Measurements from ENCODE around the gene PGAP2. TPM values are rescaled to one million over a fixed set of nuclear protein-coding genes. Genes with fewer than 3 reads are reported as not detected.

PGAP2 gene

DNA sequence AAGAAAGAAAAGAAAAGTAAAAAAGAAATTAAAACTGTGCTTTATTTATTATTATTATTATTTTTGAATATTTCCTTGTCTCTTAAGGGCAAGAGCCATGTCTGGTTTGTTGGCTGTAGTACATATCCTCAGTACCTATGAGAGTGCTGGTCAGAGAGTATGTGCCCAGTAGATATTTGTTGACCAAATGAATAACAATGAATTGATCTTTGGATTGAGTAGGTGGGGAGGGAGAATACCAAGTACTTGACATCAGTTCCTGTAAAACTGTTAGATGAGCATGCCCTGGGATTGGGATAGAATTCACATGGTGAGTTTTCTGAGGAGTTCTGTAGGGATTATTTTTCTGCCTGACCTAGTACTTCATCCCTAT lies 58.5 kb downstream of the PGAP2 start:
- no peak overlapping the region for H2AK5ac ChIP-seq (ENCODE audit: low read depth, low read length)
- no peak overlapping the region for H3K23ac ChIP-seq (ENCODE audit: low read depth, low read length, poor library complexity)
- H3K4ac ChIP-seq (ENCODE audit: low read length) = no peak overlapping the region
- no peaks in the 10 kb centered on the region for H3K9me3 ChIP-seq (replicated peaks in 1 of 2; ENCODE audit: control insufficient read depth in 2 of 2, insufficient read depth in 1 of 2, low read depth in 1 of 2, low read length in 2 of 2)
- no peak overlapping the region for H3K14ac ChIP-seq (ENCODE audit: low read length)
- H2BK120ac ChIP-seq (ENCODE audit: low read depth, low read length) = no peak overlapping the region
- H3K4me1 ChIP-seq (ENCODE audit: control insufficient read depth in 2 of 2, insufficient read depth in 1 of 2, low read depth in 1 of 2, low read length in 2 of 2) = peaks cover 4 to 11% of the 10 kb centered on the region in 2 donors
- H3K27ac ChIP-seq (replicated peaks; ENCODE audit: low read length) = no peak overlapping the region
- no peak overlapping the region for H3K4me2 ChIP-seq (ENCODE audit: insufficient read depth, low read length, poor library complexity, severe bottlenecking)
- no peaks in the 10 kb centered on the region for H3K27me3 ChIP-seq (ENCODE audit: control insufficient read depth in 3 of 3, insufficient read depth in 3 of 3, low read depth in 1 of 3, low read length in 3 of 3)
- H4K8ac ChIP-seq (ENCODE audit: low read depth, low read length) = no peak overlapping the region
- H3K4me3 ChIP-seq (ENCODE audit: low read length in 2 of 2) = no peak overlapping the region
- H2AFZ ChIP-seq (ENCODE audit: low read length) = no peak overlapping the region
- H3K9ac ChIP-seq (ENCODE audit: low read depth, low read length, poor library complexity) = no peak overlapping the region
- no peak overlapping the region for H4K91ac ChIP-seq (ENCODE audit: low read depth, low read length, poor library complexity)
- DNase-seq (ENCODE audit: low spot score) = no peak
- H3K18ac ChIP-seq (ENCODE audit: low read length) = no peak overlapping the region
- no peaks in the 10 kb centered on the region for H3K79me1 ChIP-seq (ENCODE audit: low read depth, low read length)
- H2BK15ac ChIP-seq (ENCODE audit: low read length) = no peak overlapping the region
- no peak overlapping the region for H2BK12ac ChIP-seq (ENCODE audit: low read length)
- H3K36me3 ChIP-seq (replicated peaks in 1 of 2; ENCODE audit: control insufficient read depth in 2 of 2, insufficient read depth in 2 of 2, low read length in 2 of 2) = no peaks in the 10 kb centered on the region
- no peak overlapping the region for H2BK5ac ChIP-seq (ENCODE audit: low read length)

DNA sequence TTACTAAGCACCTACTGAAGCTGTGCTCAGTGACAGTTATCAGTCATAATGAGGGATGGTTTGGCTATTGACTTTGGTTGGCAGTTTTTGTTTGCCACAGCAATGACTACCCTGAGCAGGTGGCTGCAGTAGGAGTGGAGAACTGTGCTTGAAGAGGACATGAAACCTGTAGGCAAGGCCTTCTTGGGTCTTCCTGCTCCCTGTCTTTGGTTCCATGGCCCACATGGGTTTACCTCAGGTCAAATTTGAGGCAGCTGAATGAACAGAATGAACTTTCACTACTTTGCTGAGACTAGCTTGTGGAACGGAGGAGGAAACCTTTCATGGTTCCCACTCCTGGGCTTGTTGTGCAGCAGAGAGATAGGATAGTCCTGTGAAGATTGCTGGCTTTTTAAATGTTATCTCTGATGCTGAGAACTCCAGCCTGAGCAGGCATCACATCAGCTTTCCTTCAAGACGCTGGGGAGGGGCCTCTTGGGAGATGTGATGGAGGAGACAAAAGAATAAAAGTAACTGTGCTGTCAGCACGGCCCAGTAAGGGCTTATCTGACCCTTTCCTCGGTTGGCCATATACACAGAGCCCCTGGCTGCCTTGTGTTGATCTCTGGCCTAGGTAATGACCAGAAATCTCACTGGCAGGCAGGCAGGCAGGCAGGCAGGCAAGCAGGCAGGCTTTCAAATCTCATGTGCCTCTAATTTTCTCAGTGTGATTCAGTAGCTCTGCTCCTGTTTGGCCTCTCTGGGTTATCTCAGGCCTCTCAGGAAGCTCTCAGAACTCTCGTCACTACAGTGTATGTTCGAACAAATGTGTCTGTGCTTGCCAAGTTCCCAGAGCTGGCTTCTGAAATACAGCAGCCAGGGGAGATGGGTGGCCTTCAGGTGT lies 59.1 kb downstream of the PGAP2 start:
- H3K14ac ChIP-seq (ENCODE audit: low read length) = no peak overlapping the region
- H3K27me3 ChIP-seq (ENCODE audit: control insufficient read depth in 3 of 3, insufficient read depth in 3 of 3, low read depth in 1 of 3, low read length in 3 of 3) = no peaks in the 10 kb centered on the region
- no peak overlapping the region for H2BK15ac ChIP-seq (ENCODE audit: low read length)
- no peak overlapping the region for H3K23ac ChIP-seq (ENCODE audit: low read depth, low read length, poor library complexity)
- no peak overlapping the region for H3K4me3 ChIP-seq (ENCODE audit: low read length in 2 of 2)
- no peak overlapping the region for H3K9ac ChIP-seq (ENCODE audit: low read depth, low read length, poor library complexity)
- H3K4ac ChIP-seq (ENCODE audit: low read length) = no peak overlapping the region
- peaks cover 4 to 11% of the 10 kb centered on the region in 2 donors for H3K4me1 ChIP-seq (ENCODE audit: control insufficient read depth in 2 of 2, insufficient read depth in 1 of 2, low read depth in 1 of 2, low read length in 2 of 2)
- H2AK5ac ChIP-seq (ENCODE audit: low read depth, low read length) = peak overlapping the region; percentile 63
- no peak overlapping the region for H4K91ac ChIP-seq (ENCODE audit: low read depth, low read length, poor library complexity)
- no peak overlapping the region for H3K18ac ChIP-seq (ENCODE audit: low read length)
- H4K8ac ChIP-seq (ENCODE audit: low read depth, low read length) = no peak overlapping the region
- no peak overlapping the region for H3K27ac ChIP-seq (replicated peaks; ENCODE audit: low read length)
- DNase-seq (ENCODE audit: low spot score) = no peak
- no peak overlapping the region for H2BK5ac ChIP-seq (ENCODE audit: low read length)
- no peak overlapping the region for H2BK120ac ChIP-seq (ENCODE audit: low read depth, low read length)
- no peaks in the 10 kb centered on the region for H3K79me1 ChIP-seq (ENCODE audit: low read depth, low read length)
- no peaks in the 10 kb centered on the region for H3K36me3 ChIP-seq (replicated peaks in 1 of 2; ENCODE audit: control insufficient read depth in 2 of 2, insufficient read depth in 2 of 2, low read length in 2 of 2)
- H3K4me2 ChIP-seq (ENCODE audit: insufficient read depth, low read length, poor library complexity, severe bottlenecking) = no peak overlapping the region
- H3K9me3 ChIP-seq (replicated peaks in 1 of 2; ENCODE audit: control insufficient read depth in 2 of 2, insufficient read depth in 1 of 2, low read depth in 1 of 2, low read length in 2 of 2) = no peaks in the 10 kb centered on the region
- no peak overlapping the region for H2AFZ ChIP-seq (ENCODE audit: low read length)
- WGBS, 2 donors (ENCODE audit: extremely low coverage in 2 of 2, insufficient read length in 2 of 2, insufficient replicate concordance in 1 of 2) = no CpG with 5 or more reads among the region's 6 CpGs
- H2BK12ac ChIP-seq (ENCODE audit: low read length) = no peak overlapping the region

DNA sequence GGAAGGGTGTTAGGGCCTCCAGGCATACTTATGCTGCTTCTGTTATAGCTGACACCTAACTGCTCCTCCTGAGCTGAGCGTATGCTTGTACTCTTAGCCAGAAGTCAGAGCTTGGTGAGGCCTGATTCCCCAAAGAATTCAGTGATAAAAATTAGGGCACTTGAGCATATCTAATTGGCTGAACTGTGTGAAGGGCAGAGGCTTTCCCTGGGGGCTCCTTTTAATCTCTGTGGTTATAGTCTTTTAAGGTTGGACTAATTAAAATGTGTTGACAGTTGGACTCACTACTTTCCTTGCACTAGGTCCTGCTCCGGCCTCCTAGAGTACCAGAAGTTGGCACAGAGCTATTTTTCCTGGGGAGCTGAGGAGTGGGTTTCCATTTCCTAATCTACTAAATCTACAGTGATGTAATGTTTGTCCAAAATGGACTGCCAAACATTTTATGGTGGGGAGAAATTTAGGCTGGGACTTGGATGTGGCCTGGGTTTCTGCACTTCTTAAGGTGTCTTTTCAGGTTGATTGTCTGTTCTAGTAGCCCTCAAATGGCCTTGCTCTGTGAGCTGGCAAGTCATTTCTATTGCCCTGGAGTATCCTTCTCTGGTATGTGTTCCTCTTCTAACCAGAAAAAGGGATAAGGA lies 65.5 kb downstream of the PGAP2 start:
- Histone ChIP-seq H3K27me3 (ENCODE audit: control insufficient read depth in 3 of 3, insufficient read depth in 3 of 3, low read depth in 1 of 3, low read length in 3 of 3) (no peaks in the 10 kb centered on the region), H4K91ac (ENCODE audit: low read depth, low read length, poor library complexity) (no peak overlapping the region), H3K14ac (ENCODE audit: low read length) (no peak overlapping the region), H2BK15ac (ENCODE audit: low read length) (no peak overlapping the region), H3K36me3 (replicated peaks in 1 of 2; ENCODE audit: control insufficient read depth in 2 of 2, insufficient read depth in 2 of 2, low read length in 2 of 2) (no peaks in the 10 kb centered on the region), H4K8ac (ENCODE audit: low read depth, low read length) (no peak overlapping the region), H2AFZ (ENCODE audit: low read length) (no peak overlapping the region), H3K23ac (ENCODE audit: low read depth, low read length, poor library complexity) (no peak overlapping the region), H2BK12ac (ENCODE audit: low read length) (no peak overlapping the region), H3K9ac (ENCODE audit: low read depth, low read length, poor library complexity) (peak overlapping the region; percentile 7), H3K4me3 (ENCODE audit: low read length in 2 of 2) (no peak overlapping the region), H3K27ac (replicated peaks; ENCODE audit: low read length) (no peak overlapping the region), H2AK5ac (ENCODE audit: low read depth, low read length) (no peak overlapping the region), H2BK5ac (ENCODE audit: low read length) (no peak overlapping the region), H3K4me1 (ENCODE audit: control insufficient read depth in 2 of 2, insufficient read depth in 1 of 2, low read depth in 1 of 2, low read length in 2 of 2) (peaks cover 4 to 10% of the 10 kb centered on the region in 2 donors), H3K4ac (ENCODE audit: low read length) (no peak overlapping the region), H3K9me3 (replicated peaks in 1 of 2; ENCODE audit: control insufficient read depth in 2 of 2, insufficient read depth in 1 of 2, low read depth in 1 of 2, low read length in 2 of 2) (no peaks in the 10 kb centered on the region), H3K79me1 (ENCODE audit: low read depth, low read length) (no peaks in the 10 kb centered on the region), H3K18ac (ENCODE audit: low read length) (no peak overlapping the region), H3K4me2 (ENCODE audit: insufficient read depth, low read length, poor library complexity, severe bottlenecking) (no peak overlapping the region), H2BK120ac (ENCODE audit: low read depth, low read length) (no peak overlapping the region)
- DNase-seq (ENCODE audit: low spot score) = no peak
- no CpG with 5 or more reads among the region's 2 CpGs for WGBS, 2 donors (ENCODE audit: extremely low coverage in 2 of 2, insufficient read length in 2 of 2, insufficient replicate concordance in 1 of 2)

Small RNAs within 50 kb of the gene (small RNA-seq; reads per million reads assigned to genes)
- not detected for gene RNU7-50P (ENCODE audit: insufficient read depth)

Measured in neuronal stem cell (in vitro differentiated cells).